ENCODE measurements around the gene PPP2CA. TPM values are rescaled to one million over a fixed set of nuclear protein-coding genes. Genes with fewer than 3 reads are reported as not detected.
"Not testable (repeated sequence)": the region's sequence is repeated elsewhere in the genome, so short reads cannot be mapped to it uniquely, and the experiment has no call there.

PPP2CA gene
- total RNA-seq, 1 donor from 2014 or later, result 126 TPM

- no peak for TF ChIP-seq CTCF (IDR thresholded peaks at IDR 0.05; ENCODE audit: unreplicated experiment)
- no peak overlapping the region for H3K4me3 Mint-ChIP-seq
- no peaks in the 10 kb centered on the region for H3K27me3 Mint-ChIP-seq (ENCODE audit: low read depth)
- H3K4me1 Mint-ChIP-seq, result peaks cover 20% of the 10 kb centered on the region
- no peak for DNase-seq (ENCODE audit: low spot score in 2 of 2, unreplicated experiment in 2 of 2)
- peaks cover 29% of the 10 kb centered on the region for H3K36me3 Mint-ChIP-seq
- no peaks in the 10 kb centered on the region for H3K9me3 Mint-ChIP-seq
- H3K27ac Mint-ChIP-seq, result no peak overlapping the region
Observed at GRCh38 chr5:134171972-134172371, 53.9 kb downstream of the PPP2CA start.

GRCh38 chr5:134162592-134162991 is 63.3 kb downstream of the PPP2CA start:
- TF ChIP-seq CTCF (IDR thresholded peaks at IDR 0.05; ENCODE audit: unreplicated experiment), result no peak
- H3K9me3 Mint-ChIP-seq, result peaks cover 17% of the 10 kb centered on the region
- no peak overlapping the region for H3K27ac Mint-ChIP-seq
- H3K4me3 Mint-ChIP-seq, result no peak overlapping the region
- no peaks in the 10 kb centered on the region for H3K4me1 Mint-ChIP-seq
- no peak for DNase-seq (ENCODE audit: low spot score in 2 of 2, unreplicated experiment in 2 of 2)
- H3K36me3 Mint-ChIP-seq, result peaks cover 65% of the 10 kb centered on the region
- no peaks in the 10 kb centered on the region for H3K27me3 Mint-ChIP-seq (ENCODE audit: low read depth)

- H3K4me1 Mint-ChIP-seq, result no peaks in the 10 kb centered on the region
- H3K27me3 Mint-ChIP-seq (ENCODE audit: low read depth), result no peaks in the 10 kb centered on the region
- H3K36me3 Mint-ChIP-seq, result peaks cover 64% of the 10 kb centered on the region
- H3K4me3 Mint-ChIP-seq, result no peak overlapping the region
- DNase-seq (ENCODE audit: low spot score in 2 of 2, unreplicated experiment in 2 of 2), result no peak
- H3K9me3 Mint-ChIP-seq, result peaks cover 17% of the 10 kb centered on the region
- H3K27ac Mint-ChIP-seq, result no peak overlapping the region
- no peak for TF ChIP-seq CTCF (IDR thresholded peaks at IDR 0.05; ENCODE audit: unreplicated experiment)
Observed at GRCh38 chr5:134161513-134162395, 64.1 kb downstream of the PPP2CA start.

- Mint-ChIP-seq H3K4me3 (no peak overlapping the region), H3K27me3 (ENCODE audit: low read depth) (no peaks in the 10 kb centered on the region), H3K9me3 (no peaks in the 10 kb centered on the region), H3K4me1 (peaks cover 2% of the 10 kb centered on the region), H3K36me3 (peaks cover 44% of the 10 kb centered on the region), H3K27ac (no peak overlapping the region)
- TF ChIP-seq CTCF (IDR thresholded peaks at IDR 0.05; ENCODE audit: unreplicated experiment), result no peak
- DNase-seq (ENCODE audit: low spot score in 2 of 2, unreplicated experiment in 2 of 2), result no peak
Observed at GRCh38 chr5:134153657-134154056, 72.2 kb downstream of the PPP2CA start.

- H3K4me1 Mint-ChIP-seq, result peaks cover 2% of the 10 kb centered on the region
- H3K36me3 Mint-ChIP-seq, result peaks cover 40% of the 10 kb centered on the region
- H3K27ac Mint-ChIP-seq, result no peak overlapping the region
Observed at GRCh38 chr5:134153241-134153640, 72.6 kb downstream of the PPP2CA start.

GRCh38 chr5:134152173-134152832 is 73.6 kb downstream of the PPP2CA start:
- H3K4me3 Mint-ChIP-seq; H3K4me1 Mint-ChIP-seq; DNase-seq (ENCODE audit: low spot score in 2 of 2, unreplicated experiment in 2 of 2); H3K9me3 Mint-ChIP-seq; H3K27me3 Mint-ChIP-seq (ENCODE audit: low read depth); H3K27ac Mint-ChIP-seq: not testable (repeated sequence)
- peaks cover 31% of the 10 kb centered on the region for H3K36me3 Mint-ChIP-seq

More at GRCh38 chr5:134153241-134153640, 72.6 kb downstream of the PPP2CA start:
- no peaks in the 10 kb centered on the region for H3K9me3 Mint-ChIP-seq
- DNase-seq (ENCODE audit: low spot score in 2 of 2, unreplicated experiment in 2 of 2), result no peak
- H3K27me3 Mint-ChIP-seq (ENCODE audit: low read depth), result no peaks in the 10 kb centered on the region
- H3K4me3 Mint-ChIP-seq, result no peak overlapping the region
- no peak for TF ChIP-seq CTCF (IDR thresholded peaks at IDR 0.05; ENCODE audit: unreplicated experiment)

All from mesothelial cell of epicardium (in vitro differentiated cells).